OCI-LY3 (cell line): Measurements from ENCODE around the gene PPP6R2.

Experiments used
- H2AFZ ChIP-seq: fragments of 200-600, 300-600 bp; shearing (Covaris generic); 2 replicates; pipeline ENCODE4 v1.6.0; 2014; ENCODE audit warnings: antibody characterized with exemption, low read depth, low read length
- H3K27ac ChIP-seq: fragments of 200-600, 300-600 bp; sonication (generic); 2 replicates; pipeline ENCODE4 v1.5.1; 2014; ENCODE audit warnings: mild to moderate bottlenecking, low read length, moderate library complexity, mixed read lengths
- H3K27me3 ChIP-seq: fragments of 200-600, 300-600 bp; sonication (generic); 2 replicates; pipeline ENCODE4 v1.6.1; 2014; ENCODE audit warnings: low read depth, low read length, mixed read lengths
- H3K36me3 ChIP-seq: fragments of 200-600, 300-600 bp; sonication (generic); replicated peaks from 2 replicates; pipeline ENCODE3; 2014; ENCODE audit warnings: low read depth, low read length, mixed read lengths
- H3K4me1 ChIP-seq: fragments of 300-600, 200-600 bp; sonication (generic); 2 replicates; pipeline ENCODE4 v1.6.1; 2014; ENCODE audit warnings: low read length, mixed read lengths
- H3K4me2 ChIP-seq: fragments of 200-600, 300-600 bp; sonication (generic); 2 replicates; pipeline ENCODE4 v1.6.1; 2014; ENCODE audit warnings: low read length, mixed read lengths
- H3K4me3 ChIP-seq: fragments of 300-600, 200-600 bp; sonication (generic); 2 replicates; pipeline ENCODE4 v1.5.1; 2014; ENCODE audit warnings: antibody characterized with exemption, mild to moderate bottlenecking, low read length, moderate library complexity
- H3K79me2 ChIP-seq: fragments of 300-600, 200-600 bp; shearing (Covaris generic); 2 replicates; pipeline ENCODE4 v1.6.1; 2014; ENCODE audit warnings: mild to moderate bottlenecking, low read length, mixed read lengths
- H3K9ac ChIP-seq: fragments of 300-600, 200-600 bp; shearing (Covaris generic); 2 replicates; pipeline ENCODE4 v1.6.0; 2014; ENCODE audit warnings: mild to moderate bottlenecking, low read length, moderate library complexity
- H3K9me3 ChIP-seq: fragments of 200-600, 300-600 bp; shearing (Covaris generic); 2 replicates; pipeline ENCODE4 v1.6.1; 2014; ENCODE audit warnings: low read length, mixed read lengths; ENCODE audit not compliant: insufficient read depth
- H4K20me1 ChIP-seq: fragments of 200-600, 300-600 bp; sonication (generic); 2 replicates; pipeline ENCODE4 v1.6.1; 2016; ENCODE audit warnings: low read length, mixed read lengths; ENCODE audit not compliant: insufficient read depth
- CTCF ChIP-seq: fragments of 200-600, 300-600 bp; sonication (generic); IDR thresholded peaks from 2 replicates; pipeline ENCODE4 v1.5.1; 2014; ENCODE audit warnings: antibody characterized with exemption, low read length, low read depth
- EZH2phosphoT487 ChIP-seq: fragments of 200-600 bp; shearing (Covaris generic); IDR thresholded peaks from 2 replicates; pipeline ENCODE4 v1.6.1; 2018; ENCODE audit warnings: antibody characterized with exemption, mixed run types, low read depth

The PPP6R2 gene

GRCh38 chr22:50296658-50297490 is 46.3 kb upstream of the PPP6R2 start:
- Histone ChIP-seq H3K79me2 (peaks cover 83% of the 10 kb centered on the region), H3K4me2 (no peak overlapping the region), H3K36me3 (no peaks in the 10 kb centered on the region), H3K27ac (no peak overlapping the region), H3K27me3 (no peaks in the 10 kb centered on the region), H4K20me1 (peaks cover 70% of the 10 kb centered on the region), H3K4me3 (no peak overlapping the region), H2AFZ (no peak overlapping the region), H3K9me3 (no peaks in the 10 kb centered on the region), H3K9ac (no peak overlapping the region), H3K4me1 (peaks cover 32% of the 10 kb centered on the region)
- TF ChIP-seq CTCF (no peak), EZH2phosphoT487 (no peak)

GRCh38 chr22:50297510-50298265 is 45.4 kb upstream of the PPP6R2 start:
- Histone ChIP-seq H3K4me2 (no peak overlapping the region), H3K27me3 (no peaks in the 10 kb centered on the region), H3K9me3 (no peaks in the 10 kb centered on the region), H3K36me3 (no peaks in the 10 kb centered on the region), H3K4me3 (no peak overlapping the region), H3K27ac (no peak overlapping the region), H4K20me1 (peaks cover 71% of the 10 kb centered on the region), H3K79me2 (peaks cover 85% of the 10 kb centered on the region), H2AFZ (no peak overlapping the region), H3K4me1 (peaks cover 32% of the 10 kb centered on the region), H3K9ac (no peak overlapping the region)
- TF ChIP-seq CTCF: no peak
- TF ChIP-seq EZH2phosphoT487: no peak

- H3K36me3 ChIP-seq: no peaks in the 10 kb centered on the region
- H3K79me2 ChIP-seq: peaks cover 85% of the 10 kb centered on the region
- no peak overlapping the region for H3K4me3 ChIP-seq
- no peaks in the 10 kb centered on the region for H3K27me3 ChIP-seq
- no peak overlapping the region for H3K4me2 ChIP-seq
- H3K9ac ChIP-seq: no peak overlapping the region
- H4K20me1 ChIP-seq: peaks cover 71% of the 10 kb centered on the region
- H2AFZ ChIP-seq: no peak overlapping the region
- H3K27ac ChIP-seq: no peak overlapping the region
- H3K9me3 ChIP-seq: no peaks in the 10 kb centered on the region
- TF ChIP-seq EZH2phosphoT487: no peak
- no peak for TF ChIP-seq CTCF
- H3K4me1 ChIP-seq: peaks cover 32% of the 10 kb centered on the region
Observed at GRCh38 chr22:50298266-50298637, 44.9 kb upstream of the PPP6R2 start.

- no peak overlapping the region for H3K4me3 ChIP-seq
- no peaks in the 10 kb centered on the region for H3K9me3 ChIP-seq
- H3K27me3 ChIP-seq: no peaks in the 10 kb centered on the region
- H3K9ac ChIP-seq: no peak overlapping the region
- H3K27ac ChIP-seq: no peak overlapping the region
- H2AFZ ChIP-seq: no peak overlapping the region
- H4K20me1 ChIP-seq: peaks cover 68% of the 10 kb centered on the region
- H3K79me2 ChIP-seq: peaks cover 85% of the 10 kb centered on the region
- TF ChIP-seq EZH2phosphoT487: no peak
- H3K36me3 ChIP-seq: no peaks in the 10 kb centered on the region
- H3K4me2 ChIP-seq: no peak overlapping the region
- peaks cover 32% of the 10 kb centered on the region for H3K4me1 ChIP-seq
Observed at GRCh38 chr22:50298937-50299784, 44.0 kb upstream of the PPP6R2 start.
